Fibroblast of skin of left quadriceps (primary cell): ENCODE results near the gene CARF.
A peak's percentile ranks its signal among the peaks of the same experiment; 100 is the strongest.
"Not testable (repeated sequence)": the region's sequence is repeated elsewhere in the genome, so short reads cannot be mapped to it uniquely, and the experiment has no call there.

Experiments
- DNase-seq, 2 experiments: peaks; one replicate each; pipeline ENCODE4 v3.0.0-alpha.2; 2013; ENCODE audit warnings: low read depth in 2 of 2

CARF gene, protein sequence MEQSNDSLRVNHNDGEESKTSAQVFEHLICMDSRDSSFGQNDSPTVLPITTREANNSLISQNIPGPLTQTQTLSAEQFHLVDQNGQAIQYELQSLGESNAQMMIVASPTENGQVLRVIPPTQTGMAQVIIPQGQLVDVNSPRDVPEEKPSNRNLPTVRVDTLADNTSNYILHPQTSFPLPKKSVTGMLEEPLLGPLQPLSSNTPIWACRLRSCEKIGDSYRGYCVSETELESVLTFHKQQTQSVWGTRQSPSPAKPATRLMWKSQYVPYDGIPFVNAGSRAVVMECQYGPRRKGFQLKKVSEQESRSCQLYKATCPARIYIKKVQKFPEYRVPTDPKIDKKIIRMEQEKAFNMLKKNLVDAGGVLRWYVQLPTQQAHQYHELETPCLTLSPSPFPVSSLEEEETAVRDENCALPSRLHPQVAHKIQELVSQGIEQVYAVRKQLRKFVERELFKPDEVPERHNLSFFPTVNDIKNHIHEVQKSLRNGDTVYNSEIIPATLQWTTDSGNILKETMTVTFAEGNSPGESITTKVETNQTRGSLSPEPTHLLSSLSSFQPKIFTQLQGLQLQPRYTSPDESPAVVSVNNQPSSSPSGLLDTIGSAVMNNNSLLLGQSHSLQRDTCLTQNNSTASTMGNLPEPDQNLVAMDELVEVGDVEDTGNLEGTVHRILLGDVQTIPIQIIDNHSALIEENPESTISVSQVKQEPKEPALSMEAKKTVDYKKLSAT

DNA sequence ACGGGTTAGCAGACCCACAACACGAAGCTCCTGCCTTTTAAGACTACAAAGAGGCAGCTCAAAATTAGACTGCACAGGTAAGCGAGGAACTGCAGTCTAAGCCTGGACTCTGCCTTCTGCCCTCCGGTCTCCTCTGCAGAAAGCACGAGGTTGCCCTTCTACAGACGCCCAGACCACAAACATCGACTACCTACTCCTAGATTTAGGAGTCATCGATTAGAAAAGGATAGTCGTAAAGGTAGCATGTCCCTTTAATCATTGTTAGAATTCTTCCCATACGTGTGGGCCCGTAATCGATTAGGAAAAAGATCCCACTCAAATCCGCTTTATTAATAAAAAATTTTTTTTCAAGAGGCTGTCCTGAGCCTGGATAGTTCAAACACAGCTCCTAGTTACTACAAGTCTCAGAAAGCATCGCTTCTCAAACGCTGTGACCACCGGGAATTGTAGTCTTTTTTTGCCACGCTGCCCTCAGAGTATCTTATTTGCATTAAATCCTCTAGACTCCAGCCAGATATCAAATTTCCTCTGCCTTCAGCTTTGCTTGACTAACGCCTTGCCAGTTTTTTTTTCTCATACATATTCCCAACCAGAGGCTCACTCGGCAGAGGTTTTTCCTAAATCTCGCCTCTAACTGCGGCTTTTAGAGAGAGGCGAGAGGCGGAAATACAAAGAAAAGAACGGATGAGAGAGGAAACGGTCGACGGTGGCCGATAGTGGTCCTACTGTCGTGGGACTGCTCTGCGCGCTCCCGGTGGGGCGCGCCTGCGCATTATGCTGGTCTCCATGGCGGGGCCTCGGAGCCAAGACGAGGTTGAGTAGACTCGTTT, at the start of gene CARF, which contains the start of gene WDR12:
Gene CARF, plus strand, starts transcription at position 764 of the 830 bp plus-strand sequence. CDS start 29,628 bp downstream, outside the sequence.
Gene WDR12, minus strand, starts transcription at position 162 of the 830 bp plus-strand sequence. CDS start 197 bp downstream, outside the sequence.
- DNase-seq: peak; percentile 86 to 87

DNA sequence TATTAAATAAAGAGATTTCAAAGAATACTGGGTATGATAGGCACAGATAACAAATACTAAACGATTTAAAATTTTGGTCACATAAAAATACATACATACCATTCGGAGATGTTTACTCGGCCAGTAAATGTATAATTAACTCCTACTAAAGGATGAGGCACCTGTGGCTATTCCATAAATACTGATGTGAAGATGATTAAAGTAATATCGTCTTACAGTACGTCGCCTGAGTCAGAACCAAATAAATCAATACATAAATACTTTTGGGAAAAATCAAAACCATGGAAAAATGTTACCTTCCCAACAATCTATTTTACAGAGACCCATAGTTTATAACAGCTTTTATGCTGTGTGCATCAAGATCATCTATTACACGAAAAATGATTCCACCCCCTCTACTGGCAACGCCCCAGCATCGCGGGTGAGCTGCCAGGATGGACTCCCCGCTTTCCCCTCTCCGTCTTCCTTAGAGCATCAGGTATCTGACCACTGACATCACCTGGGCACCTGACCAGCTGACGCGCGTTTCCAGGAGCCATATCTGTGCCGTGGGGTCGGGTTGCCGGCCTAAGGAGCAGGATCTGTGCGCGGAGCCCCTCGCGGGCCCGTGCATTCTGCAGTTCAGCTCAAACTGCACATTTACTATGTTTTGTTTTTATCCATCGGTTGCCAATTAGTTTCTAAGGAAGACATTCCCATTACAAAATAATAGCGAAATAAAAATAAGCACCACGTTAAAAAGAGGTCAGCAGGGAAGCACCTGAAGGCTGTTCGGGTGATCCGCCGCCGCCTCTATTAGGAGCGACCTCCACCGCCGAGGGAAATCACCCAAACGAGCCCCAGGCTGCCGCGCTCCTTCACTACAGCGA, 41.4 kb upstream of the CARF start:
- peak; percentile 17 to 20 for DNase-seq

DNA sequence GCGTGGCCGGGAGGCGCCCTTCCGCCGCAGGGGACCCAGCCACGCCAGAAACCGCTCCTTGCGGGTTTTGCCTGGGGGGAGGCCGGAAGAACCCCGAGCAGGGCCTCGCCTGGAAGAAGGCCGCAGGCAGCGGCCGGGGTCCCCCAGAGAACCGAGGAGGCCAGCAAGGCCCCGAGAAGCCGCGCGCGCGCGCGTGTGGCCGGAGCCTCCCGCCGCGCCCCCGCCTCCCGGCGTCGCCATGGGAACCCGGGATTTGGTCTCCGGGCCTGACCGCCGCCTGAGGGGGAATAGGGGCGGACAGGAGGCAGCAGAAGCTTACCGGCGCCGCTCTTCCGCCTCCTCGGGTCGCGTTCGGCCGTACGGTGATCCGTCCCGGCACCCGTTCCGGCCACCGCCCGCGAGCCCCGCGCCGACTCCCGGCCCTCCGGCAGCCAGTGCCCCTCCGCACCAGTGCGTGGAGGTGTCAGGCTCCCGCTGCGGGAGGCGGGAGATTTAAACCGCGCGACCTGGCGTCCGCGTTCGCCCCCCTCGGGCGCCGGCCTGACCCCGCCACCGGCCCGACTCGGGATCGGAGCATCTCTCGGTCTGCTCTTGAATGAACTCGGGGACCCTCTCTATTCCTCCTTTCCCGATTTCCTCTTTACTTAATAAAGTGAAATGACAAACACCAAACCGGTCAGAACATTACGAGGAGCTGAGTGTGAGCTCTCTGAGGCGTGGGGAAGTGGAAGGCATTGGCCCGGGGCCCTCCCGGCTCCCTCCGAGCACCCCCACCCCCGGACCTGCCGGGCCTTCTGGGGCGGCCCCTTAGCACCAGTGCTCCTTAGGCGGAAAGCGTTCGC, 40.6 kb upstream of the CARF start, which contains the start of gene ICA1L:
Gene ICA1L, minus strand, starts transcription at position 467 of the 842 bp plus-strand sequence. CDS start 42,757 bp downstream, outside the sequence.
- DNase-seq: peak; percentile 29 to 30

DNA sequence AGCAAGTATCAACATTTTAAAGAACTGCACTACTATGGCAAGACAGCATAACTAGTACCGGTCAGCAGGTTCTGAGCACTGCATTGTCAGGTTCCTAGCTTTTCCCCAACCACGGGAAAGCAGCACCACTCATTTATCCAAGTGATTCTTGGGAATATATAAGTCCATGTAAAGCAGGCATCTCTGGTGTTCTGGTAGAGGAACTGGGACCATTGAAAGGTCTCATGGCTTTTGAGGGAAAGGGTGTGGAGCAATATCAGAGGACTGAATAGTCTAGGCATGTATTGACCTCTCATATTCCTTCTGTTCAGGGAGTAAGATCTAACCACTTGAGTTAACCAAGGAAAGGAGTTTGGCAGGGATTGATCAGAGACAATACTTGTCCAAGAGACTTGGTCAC, 34.4 kb upstream of the CARF start:
- DNase-seq: no peak

DNA sequence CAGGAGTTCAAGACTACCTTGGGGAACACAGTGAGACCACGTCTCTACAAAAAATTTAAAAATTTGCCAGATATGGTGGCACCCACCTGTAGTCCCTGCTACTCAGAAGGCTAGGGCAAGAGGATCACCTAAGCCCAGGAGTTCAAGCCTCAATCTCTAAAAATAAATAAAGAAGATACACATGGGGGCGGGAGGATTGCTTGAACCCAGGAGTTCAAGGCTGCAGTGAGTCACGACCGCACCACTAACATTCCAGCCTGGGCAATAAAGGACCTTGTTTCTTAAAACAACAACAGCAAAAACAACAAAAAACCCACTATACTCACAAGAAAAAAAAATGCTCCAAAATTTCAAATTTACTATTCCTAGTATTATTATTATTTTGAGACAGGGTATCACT, 30.5 kb upstream of the CARF start:
- DNase-seq: no peak

DNA sequence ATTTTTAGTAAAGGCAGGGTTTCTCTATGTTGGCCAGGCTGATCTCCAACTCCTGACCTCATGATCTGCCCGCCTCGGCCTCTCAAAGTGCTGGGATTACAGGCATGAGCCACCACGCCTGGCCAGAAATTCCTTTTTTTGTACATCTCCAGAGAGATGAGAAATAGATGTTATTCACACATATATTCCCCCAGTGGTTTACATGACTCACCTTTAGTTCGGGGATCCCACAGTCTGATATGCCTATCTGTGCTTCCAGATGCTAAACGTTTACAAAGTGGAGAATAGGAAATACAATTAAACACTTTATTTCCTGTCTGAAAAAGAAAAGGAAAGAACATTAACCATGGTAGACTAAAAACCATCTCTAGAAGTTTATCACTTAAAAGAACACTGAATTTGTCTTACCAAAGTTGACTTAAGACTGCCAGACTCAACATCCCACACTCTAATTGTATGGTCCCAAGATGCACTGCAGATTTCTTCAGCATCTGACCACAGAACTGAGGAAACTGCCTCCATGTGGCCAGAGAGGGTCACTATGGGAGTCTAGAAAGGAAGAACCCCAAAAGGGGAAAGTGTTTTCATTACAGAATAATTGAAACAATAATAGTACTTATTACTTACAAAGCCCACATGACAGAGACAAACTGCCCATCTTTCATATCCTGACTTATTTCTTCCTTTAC, 27.9 kb upstream of the CARF start:
- no peak for DNase-seq

DNA sequence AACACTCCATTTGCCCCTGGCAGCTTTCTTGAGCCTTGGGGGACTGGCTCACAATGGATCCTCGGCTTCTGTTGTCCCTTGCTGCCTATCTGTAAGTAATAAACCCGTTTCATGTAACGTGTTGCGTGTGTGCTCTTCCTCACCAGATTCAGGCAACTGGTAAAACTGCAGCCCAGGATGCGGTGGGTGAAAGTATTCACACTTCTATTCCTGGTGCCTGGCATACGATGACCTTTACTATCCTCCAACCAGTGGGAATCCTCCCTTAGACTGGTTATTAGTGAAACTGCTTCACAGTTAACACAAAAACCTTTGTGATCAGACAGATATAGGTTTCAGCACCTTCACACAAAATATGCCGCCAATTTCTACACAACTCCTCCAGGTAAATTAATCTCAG, 26.9 kb upstream of the CARF start:
- DNase-seq: no peak

DNA sequence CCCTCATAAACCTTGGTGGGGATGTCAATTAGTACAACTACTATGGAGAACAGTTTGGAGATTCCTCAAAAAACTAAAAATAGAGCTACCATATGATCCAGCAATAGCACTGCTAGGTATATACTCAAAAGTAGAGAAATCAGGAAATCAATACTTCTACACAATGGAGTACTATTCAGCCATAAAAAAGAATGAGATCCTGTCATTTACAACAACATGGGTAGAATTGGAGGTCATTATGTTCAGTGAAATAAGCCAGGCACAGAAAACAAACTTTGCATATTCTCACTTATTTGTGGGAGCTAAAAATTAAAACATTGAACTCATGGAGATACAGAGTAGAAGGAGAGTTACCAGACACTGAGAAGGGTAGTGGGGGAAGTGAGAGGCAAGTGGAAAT, 6.6 kb upstream of the CARF start:
- not testable (repeated sequence) for DNase-seq

DNA sequence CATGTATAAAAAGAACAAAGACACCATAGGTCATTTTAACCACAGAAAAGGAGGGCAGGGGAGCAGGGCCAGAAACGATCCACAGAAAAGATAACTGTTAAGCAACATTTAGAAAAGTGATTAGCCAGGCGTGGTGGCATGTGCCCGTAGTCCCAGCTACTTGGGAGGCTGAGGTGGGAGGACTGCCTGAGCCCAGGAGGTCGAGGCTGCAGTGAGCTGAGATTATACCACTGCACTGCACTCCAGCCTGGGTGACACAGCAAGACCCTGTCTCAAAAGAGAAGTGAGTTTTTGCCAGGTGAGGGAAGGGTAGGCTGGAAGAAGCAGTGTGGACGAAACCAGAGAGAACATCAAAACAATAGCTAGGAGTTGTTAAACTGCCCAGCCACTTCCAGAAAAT, 3.9 kb upstream of the CARF start:
- no peak for DNase-seq

DNA sequence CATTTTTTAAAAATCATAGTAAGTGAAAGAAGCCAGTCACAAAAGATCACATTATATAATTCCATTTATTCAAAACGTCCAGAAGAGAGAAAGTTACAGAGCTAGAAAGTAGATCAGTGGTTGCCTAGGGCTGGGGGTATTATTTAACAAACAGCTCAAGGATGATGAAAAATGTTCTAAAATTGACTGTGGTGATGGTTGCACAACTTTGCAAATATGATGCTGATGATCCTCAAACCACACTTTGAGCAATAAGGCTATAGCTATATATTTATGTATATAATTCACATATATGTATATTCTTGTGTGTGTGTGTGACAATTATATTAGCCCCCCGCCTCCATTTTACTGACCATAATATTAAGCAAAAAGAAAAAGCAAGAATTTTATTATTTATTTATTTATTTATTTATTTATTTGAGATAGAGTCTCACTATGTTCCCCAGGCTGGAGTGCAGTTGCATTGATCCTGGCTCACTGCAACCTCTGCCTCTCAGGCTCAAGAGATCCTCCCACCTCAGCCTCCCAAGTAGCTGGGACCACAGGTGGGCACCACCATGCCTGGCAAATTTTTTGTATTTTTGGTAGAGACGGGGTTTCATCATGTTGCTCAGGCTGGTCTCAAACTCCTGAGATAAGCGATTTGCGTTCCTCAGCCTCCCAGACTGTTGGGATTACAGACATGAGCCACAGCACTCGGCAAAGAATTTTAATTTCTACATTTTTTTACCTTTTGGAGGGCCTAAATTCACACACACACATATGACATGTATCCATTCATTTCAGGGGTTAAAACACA, 2.5 kb upstream of the CARF start:
- DNase-seq: no peak

DNA sequence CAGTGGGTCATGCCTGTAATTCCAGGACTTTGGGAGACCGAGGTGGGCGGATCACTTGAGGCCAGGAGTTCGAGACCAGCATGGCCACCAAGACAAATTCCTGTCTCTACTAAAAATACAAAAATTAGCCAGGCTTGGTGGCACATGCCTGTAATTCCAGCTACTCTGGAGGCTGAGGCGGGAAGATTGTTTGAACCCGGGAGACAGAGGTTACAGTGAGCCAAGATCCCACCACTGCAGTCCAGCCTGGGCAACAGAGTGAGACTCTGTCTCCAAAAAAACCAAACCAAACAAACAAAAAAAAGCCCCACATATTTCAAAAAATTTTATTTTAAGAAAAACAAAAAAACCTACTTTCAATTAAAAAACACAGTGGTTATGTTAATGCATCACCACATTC, 1.8 kb upstream of the CARF start:
- DNase-seq: not testable (repeated sequence)

DNA sequence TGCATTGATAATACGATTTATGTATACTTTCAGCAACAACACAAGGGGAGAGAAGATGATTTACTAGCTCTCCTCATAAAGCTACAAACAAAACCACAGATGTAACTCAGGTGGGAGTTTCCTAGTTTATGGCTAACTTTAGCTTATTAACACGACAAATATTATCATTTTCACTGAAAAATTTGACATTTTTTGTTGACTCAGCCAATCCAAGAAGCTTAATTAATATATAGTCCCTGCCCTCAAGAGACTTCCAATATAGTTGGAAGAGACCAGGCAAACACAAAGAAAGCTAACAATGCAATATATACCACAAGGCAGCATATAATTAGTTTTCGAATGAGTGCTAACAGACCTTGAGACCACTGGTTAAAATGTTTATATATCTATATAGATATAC, 1.4 kb upstream of the CARF start:
- no peak for DNase-seq

DNA sequence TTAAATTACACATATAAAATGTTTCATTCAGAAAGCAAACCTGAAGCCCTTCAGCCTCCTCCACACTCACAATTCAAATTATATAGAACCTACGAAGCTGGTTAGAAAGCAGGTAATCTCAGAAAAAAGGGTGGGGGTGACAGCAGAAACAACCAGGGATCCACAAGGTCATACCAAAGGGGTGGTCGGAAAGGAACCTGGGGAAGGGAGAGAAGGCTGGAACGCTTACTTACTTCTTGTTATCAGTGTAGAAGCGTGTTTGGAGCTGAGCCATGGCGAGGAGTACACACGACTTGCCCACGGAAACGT, 918 bp upstream of the CARF start:
- no peak for DNase-seq

DNA sequence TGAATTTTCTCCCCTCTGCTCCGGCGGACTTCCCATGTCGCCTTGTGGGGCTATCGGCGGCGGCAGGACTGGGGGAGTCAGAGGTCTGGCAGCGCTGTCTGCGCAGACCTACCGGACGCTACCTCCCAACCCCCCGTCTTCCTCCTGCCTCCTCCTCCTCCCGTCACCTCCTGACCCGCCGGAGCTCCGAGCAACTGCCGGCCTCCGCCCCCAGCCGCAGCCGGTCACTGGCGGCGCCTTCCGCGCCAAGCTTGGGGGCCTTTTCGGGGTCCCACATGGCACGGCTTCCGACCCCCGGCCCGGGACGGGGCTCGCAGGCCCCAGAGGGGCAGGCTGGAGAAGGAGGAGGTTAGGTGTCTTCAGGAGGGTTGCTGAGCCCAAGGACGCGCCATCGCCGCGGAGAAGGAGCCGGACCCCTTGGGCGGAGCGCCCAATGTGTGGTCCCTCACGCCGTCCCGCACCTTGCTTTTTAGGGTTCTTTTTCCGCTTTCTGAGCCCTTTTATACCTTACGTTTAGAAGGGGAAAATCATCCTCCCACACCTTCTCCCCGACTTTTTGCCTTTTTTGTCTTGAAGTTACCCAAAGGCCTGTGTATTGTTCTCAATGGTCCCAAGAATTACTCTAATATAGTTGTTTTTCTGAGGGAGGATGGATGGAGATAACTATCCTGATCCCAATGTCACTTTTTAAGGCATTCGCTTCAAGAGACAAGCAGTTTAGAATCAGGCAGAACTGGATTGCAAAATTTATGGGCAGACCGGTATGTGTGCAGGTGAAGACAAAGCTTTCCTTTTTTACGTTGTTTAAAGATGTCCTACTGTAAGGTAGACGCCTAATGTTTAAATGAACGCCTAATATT, 497 bp downstream of the CARF start:
- DNase-seq: not testable (repeated sequence)

DNA sequence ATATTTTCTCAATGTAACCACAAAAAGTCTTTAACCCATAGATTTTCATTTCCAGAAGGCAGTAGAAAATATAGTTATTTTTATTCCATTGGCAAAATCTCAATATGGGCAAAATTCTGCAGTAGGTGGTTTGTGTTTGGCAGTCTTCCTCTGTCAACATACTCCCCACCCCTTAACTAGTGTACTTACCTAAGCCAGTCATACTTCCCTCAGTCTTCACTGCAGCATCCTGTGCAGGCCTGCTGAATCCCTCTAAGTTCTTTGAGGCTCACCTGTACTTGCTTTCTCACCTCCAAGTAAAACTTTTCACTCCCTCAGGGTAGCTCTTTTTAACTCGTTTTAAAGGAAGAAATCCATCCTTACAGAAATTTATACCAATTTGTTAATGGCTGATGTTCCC, 6.8 kb downstream of the CARF start:
- no peak for DNase-seq

DNA sequence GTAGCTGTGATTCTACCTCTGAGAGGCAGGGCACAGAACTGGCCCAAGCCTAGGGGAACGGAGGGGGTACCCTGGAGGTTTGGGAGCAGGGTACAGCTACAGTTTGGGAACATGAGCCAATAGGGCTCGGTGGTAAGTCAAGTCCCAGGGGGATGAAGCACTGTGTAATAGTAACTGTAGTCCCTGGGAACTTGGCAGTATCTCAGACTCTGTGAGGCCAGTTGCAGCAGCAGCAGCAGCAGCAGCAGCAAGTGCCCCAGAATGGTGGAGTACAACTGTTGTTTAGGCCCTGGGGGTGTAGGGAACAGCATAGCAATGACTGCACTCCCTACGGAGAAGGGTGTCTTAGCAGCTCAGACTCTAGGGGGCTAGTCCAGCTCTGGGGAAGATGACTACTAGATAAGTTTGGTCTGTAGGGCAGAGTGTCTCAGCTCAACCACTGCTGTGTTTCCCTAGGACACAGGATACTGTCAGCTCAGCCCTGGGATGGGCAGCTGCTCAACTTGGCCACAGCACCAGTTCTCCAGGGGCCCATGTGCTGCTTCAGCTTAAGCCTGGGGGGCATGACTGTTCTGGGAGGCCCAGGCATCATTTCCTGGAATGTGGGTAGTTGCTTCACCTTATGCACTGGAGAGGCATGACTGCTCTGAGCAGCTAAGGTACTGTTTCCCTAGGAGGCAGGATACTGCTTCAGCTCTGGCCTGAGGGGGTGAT, 20.5 kb downstream of the CARF start:
- DNase-seq: no peak

DNA sequence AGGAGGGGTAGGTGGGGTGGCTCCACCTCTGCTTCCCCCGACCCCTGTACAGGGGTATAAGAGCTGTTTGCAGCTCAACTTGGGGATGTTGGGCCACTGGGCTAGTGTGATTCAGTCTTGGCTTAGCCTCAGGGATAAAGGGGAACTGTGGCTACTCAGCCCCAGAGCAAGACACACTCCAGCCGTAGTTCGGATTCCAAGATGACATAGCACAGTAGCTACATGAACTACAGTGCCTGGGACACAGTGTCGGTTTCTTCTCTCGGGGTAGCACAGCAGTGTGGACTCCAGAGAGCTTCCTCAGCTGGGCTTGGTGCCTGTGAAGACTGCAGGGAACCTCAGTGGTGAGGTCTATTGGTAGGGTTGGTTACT, 21.1 kb downstream of the CARF start:
- DNase-seq: no peak
